Hepatocyte (in vitro differentiated cells): ENCODE measurements around the gene NDST3. TPM values are rescaled to one million over a fixed set of nuclear protein-coding genes. Genes with fewer than 3 reads are reported as not detected.

ENCODE experiments used
- DNase-seq: peaks from one replicate; pipeline ENCODE4 v3.0.0-alpha.2; 2016; ENCODE audit warnings: low spot score
- H2AFZ ChIP-seq: fragments of 200-600 bp; sonication (generic); 2 replicates; pipeline ENCODE4 v1.6.0; 2016; ENCODE audit warnings: antibody characterized with exemption, mild to moderate bottlenecking
- H3K27ac ChIP-seq: fragments of 200-600 bp; sonication (generic); 2 replicates; pipeline ENCODE4 v1.5.1; 2016; ENCODE audit warnings: mild to moderate bottlenecking
- H3K27me3 ChIP-seq: fragments of 200-600 bp; sonication (generic); 2 replicates; pipeline ENCODE4 v1.6.1; 2016
- H3K36me3 ChIP-seq: fragments of 200-600 bp; sonication (generic); replicated peaks from 2 replicates; pipeline ENCODE4 v1.5.1; 2016; ENCODE audit warnings: low read depth; ENCODE audit not compliant: insufficient read depth
- H3K4me1 ChIP-seq: fragments of 200-600 bp; sonication (generic); 2 replicates; pipeline ENCODE4 v1.5.1; 2016; ENCODE audit warnings: mild to moderate bottlenecking, moderate library complexity; ENCODE audit not compliant: insufficient read depth
- H3K4me2 ChIP-seq: fragments of 200-600 bp; sonication (generic); 2 replicates; pipeline ENCODE4 v1.6.0; 2016
- H3K4me3 ChIP-seq: fragments of 200-600 bp; sonication (generic); 2 replicates; pipeline ENCODE4 v1.5.1; 2016; ENCODE audit warnings: mild to moderate bottlenecking
- H3K79me2 ChIP-seq: fragments of 200-600 bp; sonication (generic); 2 replicates; pipeline ENCODE4 v1.6.0; 2017; ENCODE audit warnings: mild to moderate bottlenecking
- H3K9me2 ChIP-seq: fragments of 200-600 bp; sonication (generic); replicated peaks from 2 replicates; pipeline ENCODE4 v1.6.0; 2017; ENCODE audit warnings: mild to moderate bottlenecking; ENCODE audit not compliant: insufficient read depth
- H3K9me3 ChIP-seq: fragments of 200-600 bp; sonication (generic); 2 replicates; pipeline ENCODE4 v1.5.1; 2016; ENCODE audit warnings: low read depth, mild to moderate bottlenecking
- H4K20me1 ChIP-seq: fragments of 200-600 bp; sonication (generic); 2 replicates; pipeline ENCODE4 v1.6.0; 2016; ENCODE audit warnings: mild to moderate bottlenecking; ENCODE audit not compliant: insufficient read depth, poor library complexity, severe bottlenecking
- EZH2 ChIP-seq: fragments of 200-600 bp; sonication (generic); IDR thresholded peaks from 2 replicates; pipeline ENCODE4 v1.6.1; 2016; ENCODE audit warnings: antibody characterized with exemption, mild to moderate bottlenecking, borderline replicate concordance
- EZH2phosphoT487 ChIP-seq: fragments of 200-600 bp; sonication (generic); IDR thresholded peaks from one replicate; pipeline ENCODE4 v1.6.1; 2018; ENCODE audit warnings: antibody characterized with exemption, mild to moderate bottlenecking, low read depth, moderate library complexity; ENCODE audit not compliant: unreplicated experiment, severe bottlenecking
- WGBS: methylation state at CpG from one replicate; pipeline ENCODE4 v1.1.6; 2016; ENCODE audit warnings: low lambda C conversion rate; ENCODE audit errors: missing lambda C conversion rate; 5-methylcytosine and 5-hydroxymethylcytosine counted together
- polyA plus RNA-seq: library from polyadenylated mRNA; unstranded; fragments of >200 nt; fragmentation: Nextera tagmentation; extraction: Ambion mirVana; gene quantifications from 2 replicates; pipeline ENCODE4 v1.2.1, GENCODE V29; 2016
- total RNA-seq: library from RNA; depleted of rRNA; stranded (reverse); fragments of >200 nt; gene quantifications from 2 replicates; pipeline ENCODE4 v1.2.3, GENCODE V29; 2014
- TF ChIP-seq, protein P1 (sequence below): fragments of 200-600 bp; sonication (generic); IDR thresholded peaks from 2 replicates; pipeline ENCODE4 v1.5.1; 2016; ENCODE audit warnings: antibody characterized with exemption, mild to moderate bottlenecking; ENCODE audit not compliant: poor library complexity

The NDST3 gene
- total and polyA plus RNA-seq, 2 experiments from 2014 or later, result 1.3 to 1.6 TPM

DNA sequence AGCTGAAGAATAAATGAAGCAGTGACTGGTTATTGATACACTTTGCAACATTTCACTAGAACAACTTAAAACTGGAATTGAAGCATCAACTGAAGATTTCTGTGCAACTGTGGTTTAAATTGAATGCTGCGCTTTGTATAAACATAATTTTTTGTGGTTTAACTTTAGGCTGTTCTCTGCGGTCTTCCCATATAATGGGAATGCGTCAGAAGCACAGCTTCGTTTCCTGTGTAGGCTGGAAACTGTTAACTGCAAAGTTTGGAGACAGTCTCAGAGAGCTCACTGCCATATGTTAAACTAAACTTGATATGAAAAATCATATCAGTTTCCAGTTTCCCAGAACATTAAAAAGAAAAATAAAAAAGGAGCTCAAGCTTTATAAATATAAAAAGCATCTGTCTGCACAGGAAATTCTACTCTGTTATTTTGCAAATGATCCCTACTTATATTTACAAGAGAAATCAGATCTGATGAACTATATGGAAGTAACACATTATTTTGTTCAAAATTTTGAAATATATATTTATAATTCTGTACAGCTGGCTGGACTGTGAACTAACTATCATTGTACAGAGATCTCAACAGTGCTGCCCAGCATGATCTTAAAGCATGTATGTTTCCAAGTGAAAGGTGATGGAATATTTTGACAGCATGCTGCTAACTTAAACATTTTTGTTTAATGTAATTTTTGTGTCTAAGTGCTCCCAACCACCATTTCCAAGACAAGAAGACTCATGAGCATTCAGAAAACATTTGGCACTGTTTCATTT is 139.9 kb downstream of the NDST3 start:
- Histone ChIP-seq H3K27ac (no peak overlapping the region), H3K4me1 (no peaks in the 10 kb centered on the region), H3K9me2 (no peaks in the 10 kb centered on the region), H4K20me1 (no peaks in the 10 kb centered on the region), H3K36me3 (no peaks in the 10 kb centered on the region), H3K4me2 (peak overlapping the region; percentile 24), H3K27me3 (no peaks in the 10 kb centered on the region), H2AFZ (no peak overlapping the region), H3K9me3 (no peaks in the 10 kb centered on the region), H3K79me2 (no peaks in the 10 kb centered on the region), H3K4me3 (no peak overlapping the region)
- DNase-seq, result no peak
- WGBS, result 55% methylated on average over 4 of the region's 4 CpGs
- no peak for TF ChIP-seq EZH2phosphoT487
- TF ChIP-seq EZH2, result no peak
- TF ChIP-seq, protein P1, sequence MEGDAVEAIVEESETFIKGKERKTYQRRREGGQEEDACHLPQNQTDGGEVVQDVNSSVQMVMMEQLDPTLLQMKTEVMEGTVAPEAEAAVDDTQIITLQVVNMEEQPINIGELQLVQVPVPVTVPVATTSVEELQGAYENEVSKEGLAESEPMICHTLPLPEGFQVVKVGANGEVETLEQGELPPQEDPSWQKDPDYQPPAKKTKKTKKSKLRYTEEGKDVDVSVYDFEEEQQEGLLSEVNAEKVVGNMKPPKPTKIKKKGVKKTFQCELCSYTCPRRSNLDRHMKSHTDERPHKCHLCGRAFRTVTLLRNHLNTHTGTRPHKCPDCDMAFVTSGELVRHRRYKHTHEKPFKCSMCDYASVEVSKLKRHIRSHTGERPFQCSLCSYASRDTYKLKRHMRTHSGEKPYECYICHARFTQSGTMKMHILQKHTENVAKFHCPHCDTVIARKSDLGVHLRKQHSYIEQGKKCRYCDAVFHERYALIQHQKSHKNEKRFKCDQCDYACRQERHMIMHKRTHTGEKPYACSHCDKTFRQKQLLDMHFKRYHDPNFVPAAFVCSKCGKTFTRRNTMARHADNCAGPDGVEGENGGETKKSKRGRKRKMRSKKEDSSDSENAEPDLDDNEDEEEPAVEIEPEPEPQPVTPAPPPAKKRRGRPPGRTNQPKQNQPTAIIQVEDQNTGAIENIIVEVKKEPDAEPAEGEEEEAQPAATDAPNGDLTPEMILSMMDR, result no peak

- Histone ChIP-seq H3K27ac (no peak overlapping the region), H3K4me2 (no peak overlapping the region), H3K36me3 (no peaks in the 10 kb centered on the region), H3K4me3 (no peak overlapping the region), H3K79me2 (no peaks in the 10 kb centered on the region), H2AFZ (no peak overlapping the region), H4K20me1 (no peaks in the 10 kb centered on the region), H3K4me1 (no peaks in the 10 kb centered on the region), H3K9me3 (no peaks in the 10 kb centered on the region), H3K27me3 (no peaks in the 10 kb centered on the region), H3K9me2 (no peaks in the 10 kb centered on the region)
- 62% methylated on average over 4 of the region's 4 CpGs for WGBS
- TF ChIP-seq EZH2 (no peak), EZH2phosphoT487 (no peak)
- TF ChIP-seq, protein P1, result no peak
- DNase-seq, result no peak
Measured at GRCh38 chr4:118175506-118175905, 141.2 kb downstream of the NDST3 start.

GRCh38 chr4:118177126-118177525 is 142.8 kb downstream of the NDST3 start:
- Histone ChIP-seq H3K4me1 (no peaks in the 10 kb centered on the region), H3K27me3 (no peaks in the 10 kb centered on the region), H3K9me2 (no peaks in the 10 kb centered on the region), H2AFZ (no peak overlapping the region), H3K79me2 (no peaks in the 10 kb centered on the region), H3K4me2 (no peak overlapping the region), H3K9me3 (no peaks in the 10 kb centered on the region), H3K27ac (no peak overlapping the region), H3K4me3 (no peak overlapping the region), H4K20me1 (no peaks in the 10 kb centered on the region), H3K36me3 (no peaks in the 10 kb centered on the region)
- no peak for DNase-seq
- TF ChIP-seq, protein P1, result no peak
- TF ChIP-seq EZH2 (no peak), EZH2phosphoT487 (no peak)

DNA sequence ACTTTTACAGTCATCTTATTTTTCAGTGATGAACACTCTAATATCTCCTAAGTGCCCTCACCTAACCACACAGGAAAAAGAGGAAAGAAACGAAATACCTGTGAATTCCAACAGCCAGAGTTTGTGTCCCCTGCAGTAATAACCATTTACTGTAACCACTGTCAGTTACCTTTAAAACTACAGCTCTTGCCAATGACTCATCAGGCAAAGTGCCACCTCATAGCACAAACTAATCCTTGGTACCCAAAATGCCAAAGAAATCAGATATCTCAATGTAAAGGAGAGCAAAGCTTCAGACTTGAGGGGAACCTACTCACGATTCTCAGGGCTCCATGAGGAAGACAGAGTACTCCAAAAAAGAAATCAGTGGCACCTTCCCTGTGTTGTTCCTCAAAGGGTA is 146.5 kb downstream of the NDST3 start:
- Histone ChIP-seq H3K4me2 (no peak overlapping the region), H3K4me1 (no peaks in the 10 kb centered on the region), H4K20me1 (no peaks in the 10 kb centered on the region), H3K79me2 (no peaks in the 10 kb centered on the region), H2AFZ (no peak overlapping the region), H3K9me2 (no peaks in the 10 kb centered on the region), H3K36me3 (no peaks in the 10 kb centered on the region), H3K4me3 (no peak overlapping the region), H3K27me3 (no peaks in the 10 kb centered on the region), H3K9me3 (no peaks in the 10 kb centered on the region), H3K27ac (no peak overlapping the region)
- 87% methylated on average over 2 of the region's 2 CpGs for WGBS
- TF ChIP-seq, protein P1, result no peak
- no peak for TF ChIP-seq EZH2
- TF ChIP-seq EZH2phosphoT487, result no peak
- DNase-seq, result no peak
